Measurements from ENCODE around the gene PPP1R2C. TPM values are rescaled to one million over a fixed set of nuclear protein-coding genes. Genes with fewer than 3 reads are reported as not detected.

Gene PPP1R2C
- total RNA-seq, 1 experiment from 2014 or later: not detected

DNA sequence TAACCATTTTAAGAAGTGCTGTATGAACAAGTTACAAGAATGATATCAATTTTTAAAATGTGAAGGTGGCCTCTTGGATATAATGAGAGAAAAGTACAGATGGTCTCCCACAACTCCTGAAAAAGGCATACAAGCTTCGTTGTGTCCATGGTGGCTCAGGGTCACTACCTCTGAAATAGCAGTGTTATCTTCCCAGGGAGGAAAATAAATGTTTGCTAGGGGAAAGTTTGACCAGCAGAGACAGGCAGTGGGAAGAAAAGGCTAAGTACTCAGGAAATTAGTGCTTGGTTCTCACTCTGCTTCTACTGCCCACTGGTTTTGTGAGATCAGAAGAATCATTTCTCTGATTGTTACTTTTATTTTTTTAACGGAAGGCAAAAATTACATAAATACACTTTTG lies 39.4 kb downstream of the PPP1R2C start:
- Mint-ChIP-seq H3K36me3 (ENCODE audit: insufficient read depth, unreplicated experiment) (no peaks in the 10 kb centered on the region), H3K4me3 (ENCODE audit: unreplicated experiment) (no peak overlapping the region), H3K27ac (ENCODE audit: unreplicated experiment) (no peak overlapping the region), H3K27me3 (ENCODE audit: insufficient read depth, unreplicated experiment) (no peaks in the 10 kb centered on the region), H3K9me3 (ENCODE audit: unreplicated experiment) (no peaks in the 10 kb centered on the region), H3K4me1 (ENCODE audit: low read depth, unreplicated experiment) (no peaks in the 10 kb centered on the region)
- CTCF ChIA-PET: no interaction called here
- no peaks in the 10 kb centered on the region for H3K27me3 ChIP-seq (replicated peaks; ENCODE audit: control insufficient read depth, insufficient read depth, low read length)
- BruUV-seq (replicated peaks): no TSS peak
- no peaks in the 10 kb centered on the region for H3K9me3 ChIP-seq
- TF ChIP-seq, protein P1, sequence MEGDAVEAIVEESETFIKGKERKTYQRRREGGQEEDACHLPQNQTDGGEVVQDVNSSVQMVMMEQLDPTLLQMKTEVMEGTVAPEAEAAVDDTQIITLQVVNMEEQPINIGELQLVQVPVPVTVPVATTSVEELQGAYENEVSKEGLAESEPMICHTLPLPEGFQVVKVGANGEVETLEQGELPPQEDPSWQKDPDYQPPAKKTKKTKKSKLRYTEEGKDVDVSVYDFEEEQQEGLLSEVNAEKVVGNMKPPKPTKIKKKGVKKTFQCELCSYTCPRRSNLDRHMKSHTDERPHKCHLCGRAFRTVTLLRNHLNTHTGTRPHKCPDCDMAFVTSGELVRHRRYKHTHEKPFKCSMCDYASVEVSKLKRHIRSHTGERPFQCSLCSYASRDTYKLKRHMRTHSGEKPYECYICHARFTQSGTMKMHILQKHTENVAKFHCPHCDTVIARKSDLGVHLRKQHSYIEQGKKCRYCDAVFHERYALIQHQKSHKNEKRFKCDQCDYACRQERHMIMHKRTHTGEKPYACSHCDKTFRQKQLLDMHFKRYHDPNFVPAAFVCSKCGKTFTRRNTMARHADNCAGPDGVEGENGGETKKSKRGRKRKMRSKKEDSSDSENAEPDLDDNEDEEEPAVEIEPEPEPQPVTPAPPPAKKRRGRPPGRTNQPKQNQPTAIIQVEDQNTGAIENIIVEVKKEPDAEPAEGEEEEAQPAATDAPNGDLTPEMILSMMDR (IDR thresholded peaks at IDR 0.05; ENCODE audit: insufficient read depth in 1 of 2, low read depth in 1 of 2, low read length in 1 of 2, severe bottlenecking in 1 of 2, unreplicated experiment in 1 of 2): no peak
- POLR2A ChIA-PET: no interaction called here
- intact Hi-C loops (cut with micrococcal nuclease; ENCODE audit: unreplicated experiment): no loop called here
- H3K36me3 ChIP-seq (ENCODE audit: control insufficient read depth, insufficient read depth, low read length): no peaks in the 10 kb centered on the region
- H3K4me1 ChIP-seq: no peaks in the 10 kb centered on the region
- DNase-seq: no peak
- no peak overlapping the region for H3K4me3 ChIP-seq (ENCODE audit: low read depth, low read length)

DNA sequence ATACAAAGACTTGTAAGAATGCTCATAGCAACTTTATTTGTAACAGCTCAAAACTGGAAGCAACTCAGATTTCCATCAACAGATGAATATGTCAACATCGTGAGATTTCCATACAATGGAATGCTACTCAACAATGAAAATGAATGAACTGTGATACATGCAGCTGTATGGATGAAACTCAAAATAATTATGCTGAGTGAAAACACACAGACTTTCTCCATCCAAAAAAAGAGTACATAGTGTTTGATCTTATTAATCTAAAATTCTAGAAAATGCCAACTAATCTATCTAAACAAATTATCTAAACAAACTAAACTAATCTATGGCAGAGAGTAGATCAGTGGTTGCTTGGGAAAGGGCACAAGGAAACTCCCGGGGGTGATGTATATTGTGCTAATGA lies 42.7 kb downstream of the PPP1R2C start:
- no peak overlapping the region for H3K27ac Mint-ChIP-seq (ENCODE audit: unreplicated experiment)
- ChIA-PET CTCF (no interaction called here), POLR2A (no interaction called here)
- no peaks in the 10 kb centered on the region for H3K4me1 Mint-ChIP-seq (ENCODE audit: low read depth, unreplicated experiment)
- BruUV-seq (replicated peaks): no TSS peak
- Histone ChIP-seq H3K27me3 (replicated peaks; ENCODE audit: control insufficient read depth, insufficient read depth, low read length) (no peaks in the 10 kb centered on the region), H3K9me3 (no peaks in the 10 kb centered on the region), H3K4me1 (no peaks in the 10 kb centered on the region), H3K4me3 (ENCODE audit: low read depth, low read length) (no peak overlapping the region), H3K36me3 (ENCODE audit: control insufficient read depth, insufficient read depth, low read length) (no peaks in the 10 kb centered on the region)
- no peaks in the 10 kb centered on the region for H3K9me3 Mint-ChIP-seq (ENCODE audit: unreplicated experiment)
- no peak for DNase-seq
- TF ChIP-seq, protein P1 (IDR thresholded peaks at IDR 0.05; ENCODE audit: insufficient read depth in 1 of 2, low read depth in 1 of 2, low read length in 1 of 2, severe bottlenecking in 1 of 2, unreplicated experiment in 1 of 2): no peak
- intact Hi-C loops (cut with micrococcal nuclease; ENCODE audit: unreplicated experiment): no loop called here
- no peaks in the 10 kb centered on the region for H3K27me3 Mint-ChIP-seq (ENCODE audit: insufficient read depth, unreplicated experiment)
- no peak overlapping the region for H3K4me3 Mint-ChIP-seq (ENCODE audit: unreplicated experiment)
- H3K36me3 Mint-ChIP-seq (ENCODE audit: insufficient read depth, unreplicated experiment): no peaks in the 10 kb centered on the region

DNA sequence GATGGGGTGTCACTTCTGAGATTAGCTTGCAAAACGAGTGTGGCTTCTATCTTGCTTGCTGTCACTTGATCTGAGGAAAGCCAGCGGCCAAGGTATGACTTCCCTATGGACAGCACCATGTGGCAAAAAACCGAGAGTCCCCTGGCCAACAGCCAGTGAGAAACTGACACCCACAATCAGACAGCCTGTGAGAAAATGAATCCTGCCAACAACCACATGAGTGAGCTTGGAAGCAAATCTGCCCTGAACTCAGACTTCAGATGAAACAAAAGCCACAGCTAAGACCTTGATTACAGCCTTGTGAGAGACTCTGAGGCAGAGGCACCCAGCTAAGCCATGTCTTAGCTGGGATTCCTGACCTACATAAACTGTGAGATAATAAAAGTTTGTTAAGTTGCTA lies 45.5 kb downstream of the PPP1R2C start:
- H3K4me3 ChIP-seq (ENCODE audit: low read depth, low read length): no peak overlapping the region
- no peaks in the 10 kb centered on the region for H3K27me3 Mint-ChIP-seq (ENCODE audit: insufficient read depth, unreplicated experiment)
- no peaks in the 10 kb centered on the region for H3K9me3 ChIP-seq
- no peak overlapping the region for H3K27ac Mint-ChIP-seq (ENCODE audit: unreplicated experiment)
- no peak for DNase-seq
- H3K36me3 Mint-ChIP-seq (ENCODE audit: insufficient read depth, unreplicated experiment): no peaks in the 10 kb centered on the region
- TF ChIP-seq, protein P1 (IDR thresholded peaks at IDR 0.05; ENCODE audit: insufficient read depth in 1 of 2, low read depth in 1 of 2, low read length in 1 of 2, severe bottlenecking in 1 of 2, unreplicated experiment in 1 of 2): no peak
- ChIA-PET POLR2A (no interaction called here), CTCF (no interaction called here)
- H3K4me1 Mint-ChIP-seq (ENCODE audit: low read depth, unreplicated experiment): no peaks in the 10 kb centered on the region
- peaks cover 10% of the 10 kb centered on the region for H3K9me3 Mint-ChIP-seq (ENCODE audit: unreplicated experiment)
- no peaks in the 10 kb centered on the region for H3K36me3 ChIP-seq (ENCODE audit: control insufficient read depth, insufficient read depth, low read length)
- H3K27me3 ChIP-seq (replicated peaks; ENCODE audit: control insufficient read depth, insufficient read depth, low read length): no peaks in the 10 kb centered on the region
- no TSS peak for BruUV-seq (replicated peaks)
- intact Hi-C loops (cut with micrococcal nuclease; ENCODE audit: unreplicated experiment): no loop called here
- no peak overlapping the region for H3K4me3 Mint-ChIP-seq (ENCODE audit: unreplicated experiment)
- no peaks in the 10 kb centered on the region for H3K4me1 ChIP-seq
